Nephron (organoid): ENCODE results near the gene OR56B1.

Source experiments
- H3K27ac Mint-ChIP-seq, 3 experiments: 2 replicates each; pipeline ENCODE4 v1.8.0; 2020; ENCODE audit warnings: mixed read lengths in 3 of 3, mild to moderate bottlenecking in 2 of 3, moderate library complexity in 1 of 3
- H3K27me3 Mint-ChIP-seq: 2 replicates; pipeline ENCODE4 v1.8.0; 2021; ENCODE audit warnings: low read depth, mild to moderate bottlenecking, moderate library complexity, mixed read lengths
- H3K36me3 Mint-ChIP-seq: 2 replicates; pipeline ENCODE4 v1.8.0; 2020; ENCODE audit warnings: low read depth, mixed read lengths
- H3K4me1 Mint-ChIP-seq: 2 replicates; pipeline ENCODE4 v1.8.0; 2020; ENCODE audit warnings: mixed read lengths
- H3K4me3 Mint-ChIP-seq, 3 experiments: 2 replicates each; pipeline ENCODE4 v1.8.0; 2020; ENCODE audit warnings: mild to moderate bottlenecking in 3 of 3, mixed read lengths in 3 of 3, moderate library complexity in 2 of 3
- H3K9me3 Mint-ChIP-seq: 2 replicates; pipeline ENCODE4 v1.8.0; 2020; ENCODE audit warnings: mixed read lengths
- CTCF ChIP-seq, 3 experiments: fragments of 200-600 bp; sonication (generic); IDR thresholded peaks; one replicate each; pipeline ENCODE4 v1.5.0; 2021; ENCODE audit warnings: antibody characterized with exemption in 3 of 3; ENCODE audit not compliant: unreplicated experiment in 3 of 3

The OR56B1 gene

GRCh38 chr11:5783255-5783654 lies 47.0 kb downstream of the OR56B1 start, which contains the start of gene OR52N5:
Gene OR52N5, minus strand, starts transcription at chr11:5783355. Its CDS starts 4,721 bp downstream, at chr11:5778634.
- TF ChIP-seq CTCF (IDR thresholded peaks at IDR 0.05; ENCODE audit: unreplicated experiment in 3 of 3) = no peak
- H3K9me3 Mint-ChIP-seq = no peaks in the 10 kb centered on the region
- H3K4me1 Mint-ChIP-seq = no peaks in the 10 kb centered on the region
- no peaks in the 10 kb centered on the region for H3K36me3 Mint-ChIP-seq
- no peak within 1 kb of the TSS for H3K4me3 Mint-ChIP-seq
- H3K27ac Mint-ChIP-seq = no peak within 1 kb of the TSS
- H3K27me3 Mint-ChIP-seq = no peaks in the 10 kb centered on the region
